IPS DF 19.7 (cell line): ENCODE measurements around the gene TGM4.
"Not testable (repeated sequence)": the region's sequence is repeated elsewhere in the genome, so short reads cannot be mapped to it uniquely, and the experiment has no call there.

ENCODE experiments used
- DNase-seq: peaks from one replicate; pipeline ENCODE4 v3.0.0-alpha.2; 2013; ENCODE audit warnings: low read depth, low spot score

TGM4 gene

DNA sequence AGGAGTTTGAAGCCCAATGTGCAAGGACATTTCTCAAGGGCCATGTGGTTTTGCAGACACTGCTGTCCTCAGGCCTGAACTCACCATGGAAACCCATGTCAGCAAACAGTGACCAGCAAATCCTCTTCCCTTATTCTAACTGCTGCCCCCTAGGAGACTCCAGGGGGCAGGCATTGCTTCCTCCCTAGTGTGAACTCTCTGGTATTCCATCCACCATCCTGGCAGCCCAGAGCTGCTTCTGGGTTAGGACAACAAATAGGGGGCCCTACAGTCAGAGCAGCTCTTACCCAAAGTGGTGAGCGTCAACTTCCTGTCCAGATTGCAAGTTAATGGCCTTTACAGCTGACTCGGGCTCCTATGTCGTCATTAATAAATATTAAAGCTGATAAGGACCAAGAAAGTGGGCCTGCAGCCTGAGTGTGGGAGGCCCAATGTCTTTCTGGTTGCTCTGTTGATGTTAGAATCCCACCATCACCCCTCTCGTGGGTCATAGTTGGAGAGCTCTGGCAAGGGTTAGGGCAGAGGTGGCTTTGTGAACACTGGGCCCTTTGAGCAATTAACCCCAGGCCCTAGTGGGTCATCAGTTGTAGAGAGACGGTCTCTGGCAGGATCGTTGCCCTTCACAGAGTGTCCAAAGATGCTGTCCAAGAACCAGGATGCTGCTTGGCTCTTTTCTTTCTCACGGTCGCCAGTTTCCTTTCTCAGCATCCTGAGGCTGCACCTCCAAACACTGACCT lies 41.5 kb downstream of the TGM4 start:
- no peak for DNase-seq

DNA sequence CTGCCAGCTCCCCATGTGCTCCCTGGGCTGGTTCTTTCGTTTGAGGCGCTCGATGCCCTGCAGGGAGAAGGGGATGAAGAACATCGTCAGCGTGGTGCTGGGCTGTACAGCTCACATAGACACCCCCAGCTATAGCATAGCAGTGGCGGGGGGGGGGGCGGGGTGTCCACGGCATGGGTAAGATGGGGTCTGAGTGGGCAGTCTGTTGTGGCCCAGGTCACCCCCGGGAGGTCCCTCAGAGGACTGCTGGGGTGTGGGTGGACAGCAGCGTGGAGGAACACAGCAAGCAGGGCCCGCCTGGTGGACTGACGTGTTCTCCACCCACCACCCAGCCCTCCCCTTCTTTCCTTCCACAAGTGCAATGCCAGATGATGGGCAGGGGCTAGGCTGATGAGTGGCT lies 43.7 kb downstream of the TGM4 start:
- no peak for DNase-seq

- no peak for DNase-seq
Observed at GRCh38 chr3:44918581-44918980, 44.2 kb downstream of the TGM4 start.

DNA sequence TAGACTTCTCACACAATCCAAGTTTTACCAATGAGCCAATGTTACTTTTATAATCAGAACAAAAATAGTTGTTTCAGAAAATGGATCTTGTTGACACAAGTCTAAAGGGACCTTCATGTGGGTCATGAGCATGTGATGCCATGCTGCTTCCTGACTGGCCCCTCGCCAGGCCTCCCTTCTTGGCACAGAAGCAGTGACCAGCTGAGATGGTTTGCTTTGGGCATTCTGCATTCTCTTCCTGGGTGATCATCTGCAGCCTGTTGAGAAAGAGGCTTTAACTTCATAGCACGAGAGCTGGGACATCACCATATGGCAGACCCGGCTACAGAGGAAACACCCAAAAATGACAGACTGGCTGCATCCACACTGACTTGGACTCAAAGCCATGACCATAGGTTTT lies 45.7 kb downstream of the TGM4 start:
- no peak for DNase-seq

GRCh38 chr3:44923632-44924456 lies 49.4 kb downstream of the TGM4 start:
- DNase-seq, result no peak

DNA sequence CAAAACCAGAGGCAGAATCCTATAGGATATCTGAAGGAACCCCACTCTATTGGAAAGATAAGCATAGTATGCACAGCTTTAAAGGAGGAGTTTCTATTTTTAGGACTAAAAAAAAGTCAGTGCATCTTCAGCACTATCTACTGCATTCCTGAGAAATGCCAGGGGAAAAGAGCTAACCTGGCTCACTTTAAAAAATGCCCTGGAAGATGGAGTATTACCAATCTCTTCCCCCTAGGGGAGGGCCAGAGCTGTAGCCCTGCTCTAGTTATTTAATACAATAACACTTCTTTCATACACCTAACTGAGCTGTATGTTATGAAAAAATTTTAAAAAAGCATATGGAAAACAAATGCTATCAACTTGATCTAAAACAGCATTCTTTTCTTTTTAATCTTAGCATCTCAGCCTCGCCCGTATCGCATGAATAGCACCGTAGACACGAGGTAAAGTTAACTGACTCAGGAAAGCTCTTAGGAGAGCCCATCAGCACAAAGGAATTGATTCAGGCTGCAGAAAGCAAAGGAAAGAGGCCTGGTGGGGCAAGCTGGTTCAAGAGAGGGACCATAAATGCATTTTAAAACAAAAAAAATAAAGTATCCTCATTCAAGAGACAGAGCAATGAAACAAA lies 50.2 kb downstream of the TGM4 start:
- DNase-seq, result no peak

DNA sequence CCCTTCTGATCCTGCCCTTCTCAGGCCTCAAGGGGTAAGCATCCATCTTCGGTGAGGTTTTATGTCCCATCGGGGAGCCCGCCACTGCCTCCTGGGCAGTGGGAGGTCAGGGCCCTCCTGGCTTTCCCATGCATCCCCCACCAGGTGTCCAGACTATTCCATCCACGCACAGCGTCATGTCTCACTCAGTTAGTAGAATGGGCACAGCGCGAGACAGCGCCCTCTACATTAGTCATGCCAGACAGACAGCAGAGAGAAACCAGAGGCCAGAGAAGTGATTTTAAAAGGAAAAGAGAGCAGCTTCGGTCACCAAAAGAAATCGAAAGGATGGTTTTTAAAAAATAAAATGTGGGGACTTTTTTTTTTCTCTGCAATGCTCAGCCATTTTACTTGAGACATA lies 51.8 kb downstream of the TGM4 start:
- DNase-seq, result no peak

- DNase-seq, result no peak
Observed at GRCh38 chr3:44926921-44927320, 52.5 kb downstream of the TGM4 start.

DNA sequence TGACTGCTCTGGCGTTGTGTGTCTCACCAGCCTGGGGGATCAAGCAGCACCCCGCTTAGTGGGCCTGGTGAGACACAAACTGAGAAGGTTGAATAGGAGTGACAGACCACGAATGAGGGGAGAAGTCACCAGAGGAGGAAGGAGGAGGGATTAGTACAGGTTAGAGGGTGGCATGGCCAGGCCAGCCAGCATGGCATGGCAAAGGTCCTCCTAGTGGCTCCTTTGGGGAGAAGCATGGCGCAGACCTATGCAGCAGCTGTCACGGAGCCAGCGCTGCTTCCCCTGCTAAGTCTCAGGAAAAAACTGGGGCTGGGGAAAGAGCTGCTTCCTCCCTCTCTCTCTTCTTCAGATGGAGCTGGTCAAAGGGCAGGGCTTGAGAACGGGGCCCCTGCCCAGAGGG lies 53.0 kb downstream of the TGM4 start:
- DNase-seq, result no peak

DNA sequence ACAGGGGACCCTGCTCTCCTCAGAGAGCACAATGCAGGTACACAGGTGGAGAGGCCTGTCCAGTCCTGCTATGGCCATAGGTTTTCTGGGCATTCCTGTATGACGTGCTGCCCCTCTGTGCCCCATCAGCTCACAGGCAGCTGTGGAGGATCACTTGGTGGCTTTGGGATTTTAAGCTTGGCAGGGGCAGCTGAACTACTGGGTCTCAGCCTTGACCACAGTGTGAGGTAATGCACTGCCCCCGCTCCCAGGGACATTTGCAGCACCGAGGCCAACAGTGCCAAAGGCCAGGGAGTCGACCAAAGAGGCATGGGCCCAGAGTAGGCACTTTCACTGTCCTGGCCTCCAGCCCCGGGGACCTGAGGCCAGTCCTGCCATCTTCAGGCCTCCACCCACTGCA lies 55.4 kb downstream of the TGM4 start:
- no peak for DNase-seq

DNA sequence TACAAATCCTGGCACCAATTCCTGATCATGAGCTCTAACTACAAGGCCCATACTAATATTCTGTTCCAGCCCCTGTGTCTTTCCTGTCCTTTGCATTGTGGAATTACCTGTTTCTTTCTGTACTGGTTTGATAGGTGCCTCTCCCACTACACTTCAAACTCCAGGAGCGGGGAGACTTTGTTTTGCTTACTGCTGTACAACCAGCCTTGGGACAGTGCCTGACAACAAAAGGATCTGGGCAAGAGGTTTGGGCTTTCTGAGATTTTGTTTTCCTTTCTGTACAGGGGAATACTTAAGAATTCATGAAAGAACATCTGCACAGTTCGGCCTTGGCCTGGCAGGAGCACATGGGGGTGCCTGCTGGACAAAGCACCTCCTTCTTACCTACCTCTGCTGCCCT lies 56.5 kb downstream of the TGM4 start:
- DNase-seq, result no peak

DNA sequence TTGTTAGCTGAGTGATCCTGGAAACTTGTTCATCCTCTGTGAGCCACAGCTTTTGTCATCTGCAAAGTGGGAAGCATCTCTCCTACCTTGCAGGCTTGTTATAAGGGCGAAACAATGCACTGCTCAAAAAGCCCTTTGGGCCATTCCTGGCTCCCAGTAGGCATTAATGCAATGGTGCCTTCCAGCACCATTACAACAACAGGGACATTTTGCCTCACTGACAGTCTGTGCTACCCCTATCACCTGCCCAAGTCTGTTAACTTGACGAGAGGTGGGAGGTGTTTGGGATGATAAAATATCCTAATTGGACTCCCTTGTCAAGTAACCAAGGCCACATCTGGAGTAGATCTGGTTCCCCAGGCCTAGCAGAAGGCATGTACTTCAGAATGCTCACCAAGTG lies 57.4 kb downstream of the TGM4 start:
- no peak for DNase-seq

GRCh38 chr3:44932271-44932670 lies 57.9 kb downstream of the TGM4 start:
- no peak for DNase-seq

DNA sequence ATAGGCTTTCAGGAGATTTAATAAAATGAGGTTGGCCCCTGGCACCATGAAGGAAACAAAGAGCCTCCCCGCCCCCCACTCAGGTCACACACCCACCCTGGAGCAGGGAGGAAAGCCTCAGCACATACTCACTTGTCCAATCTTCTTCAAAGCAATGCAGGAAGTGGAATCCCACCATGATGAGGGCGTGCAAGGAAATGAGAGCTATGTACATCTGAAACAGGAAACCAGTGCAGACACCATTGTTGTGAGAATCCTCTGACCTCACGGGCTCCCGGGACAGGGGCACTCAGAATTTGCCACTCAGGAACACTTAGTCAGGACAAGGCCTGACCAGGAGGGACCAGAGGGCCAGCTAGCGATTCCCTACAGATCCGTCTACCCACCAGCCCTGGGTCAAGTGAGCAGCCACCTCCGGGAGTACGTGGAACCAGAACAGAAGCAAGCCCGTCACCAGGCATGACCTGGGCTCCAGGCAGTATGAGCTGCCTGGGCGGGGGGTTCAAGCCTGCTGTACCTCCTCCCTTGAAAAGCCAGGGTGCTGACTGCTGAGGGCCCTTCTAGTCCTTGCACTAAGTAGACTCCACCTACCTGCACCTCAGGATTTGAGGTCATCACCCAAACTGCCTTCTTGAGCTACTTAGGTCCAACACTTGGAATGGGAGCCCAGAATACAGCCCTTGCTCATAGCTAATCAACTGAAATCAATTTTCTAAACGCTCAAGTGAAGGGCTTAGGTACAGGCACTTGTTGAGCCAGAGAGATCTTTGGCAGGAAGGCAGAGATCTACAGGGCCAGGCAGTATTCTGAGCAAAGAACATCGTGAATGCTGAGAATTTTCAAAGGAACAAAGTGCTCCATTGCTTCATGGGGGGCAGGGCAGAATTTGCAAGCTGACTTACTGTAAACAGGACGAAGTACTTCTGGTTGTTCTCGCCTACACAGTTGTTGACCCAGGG lies 58.9 kb downstream of the TGM4 start:
- DNase-seq, result no peak

- no peak for DNase-seq
Observed at GRCh38 chr3:44939581-44940036, 65.2 kb downstream of the TGM4 start.

DNA sequence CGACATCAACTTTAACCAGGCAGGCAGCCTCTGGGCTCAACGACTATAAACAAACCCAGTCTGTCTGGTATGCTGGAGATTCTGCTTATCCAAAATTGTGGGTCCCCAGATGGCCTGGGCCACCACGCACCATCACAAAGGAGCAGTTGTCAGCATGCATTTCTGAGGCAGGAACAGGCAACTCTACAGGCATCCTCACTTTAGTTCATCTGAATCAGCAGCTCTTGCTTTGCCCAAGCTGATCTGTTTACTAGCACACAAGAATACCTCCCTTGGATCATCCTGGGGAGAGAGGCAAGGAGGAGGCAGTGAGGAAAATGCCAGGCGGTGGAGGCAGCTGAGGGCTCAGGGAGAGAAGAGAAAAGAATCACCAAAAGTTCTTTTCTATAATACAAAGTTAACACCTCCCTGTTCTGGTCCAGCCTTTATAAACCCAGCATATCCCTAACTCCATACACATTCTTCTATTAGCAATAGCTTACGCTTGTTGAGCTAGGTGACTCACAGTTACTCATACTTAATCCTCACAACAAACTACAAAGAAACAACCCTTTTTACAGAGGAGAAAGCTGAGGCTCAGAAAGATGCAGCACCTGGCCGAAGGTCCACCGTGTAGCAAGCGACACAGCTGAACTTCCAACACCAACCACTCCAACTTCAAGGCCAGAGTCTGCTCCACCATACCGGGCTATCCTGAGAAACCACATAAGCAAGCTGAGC lies 68.0 kb downstream of the TGM4 start:
- DNase-seq, result no peak

DNA sequence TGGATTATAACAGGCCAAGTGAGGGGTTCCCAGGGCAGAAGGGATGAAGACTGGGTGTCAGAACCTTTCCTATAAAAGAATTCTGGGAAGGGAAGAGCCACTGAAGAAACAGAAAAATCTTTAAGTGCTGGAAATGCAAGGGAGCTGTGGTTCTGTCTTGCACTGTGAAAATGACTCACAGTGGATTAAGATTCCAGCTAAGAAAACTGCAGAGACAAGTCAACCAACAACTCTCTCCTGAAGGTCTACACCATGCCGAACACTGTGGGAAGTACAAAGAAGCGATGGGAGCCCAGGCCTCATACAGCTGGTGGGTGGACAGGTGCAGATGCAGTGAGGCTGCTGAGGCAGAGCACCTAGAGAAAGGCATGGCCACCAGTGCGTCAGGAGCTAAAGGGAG lies 73.8 kb downstream of the TGM4 start:
- no peak for DNase-seq

DNA sequence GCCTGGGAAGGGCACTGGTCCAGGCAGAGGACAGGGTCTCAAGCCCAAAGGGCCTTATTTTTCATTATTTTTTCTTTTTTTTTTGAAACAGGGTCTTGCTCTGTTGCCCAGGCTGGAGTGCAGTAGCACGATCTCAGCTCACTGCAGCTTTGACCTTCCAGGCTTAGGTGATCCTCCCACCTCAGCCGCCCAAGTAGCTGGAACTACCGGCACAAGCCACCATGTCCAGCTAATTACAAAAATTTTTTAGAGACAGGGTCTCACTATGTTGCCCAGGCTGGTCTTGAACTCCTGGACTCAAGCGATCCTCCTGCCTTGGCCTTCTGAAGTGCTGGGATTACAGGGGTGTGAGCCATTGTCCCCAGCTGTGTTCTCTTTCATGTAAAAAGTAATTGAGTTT lies 75.4 kb downstream of the TGM4 start:
- DNase-seq, result not testable (repeated sequence)

GRCh38 chr3:44950275-44950734 lies 75.9 kb downstream of the TGM4 start:
- DNase-seq, result peak; percentile 15

DNA sequence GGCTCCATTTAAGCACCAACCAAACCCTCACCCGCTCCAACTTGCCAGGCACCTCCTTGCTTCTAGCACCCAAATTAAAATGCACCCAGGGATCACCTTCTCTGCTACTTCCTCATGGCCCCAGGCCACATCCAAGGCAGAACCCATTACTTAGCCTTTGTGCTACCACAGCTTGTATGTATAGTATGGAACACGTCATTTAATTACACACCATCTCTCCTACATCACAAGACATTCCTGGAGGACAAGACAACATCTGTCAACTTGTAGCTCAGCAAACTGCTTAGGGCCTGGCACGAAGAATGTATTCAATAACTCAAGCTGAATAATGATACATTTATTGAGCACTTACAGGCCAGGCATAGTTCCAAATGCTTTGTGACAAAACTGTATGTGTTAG lies 78.3 kb downstream of the TGM4 start:
- no peak for DNase-seq

DNA sequence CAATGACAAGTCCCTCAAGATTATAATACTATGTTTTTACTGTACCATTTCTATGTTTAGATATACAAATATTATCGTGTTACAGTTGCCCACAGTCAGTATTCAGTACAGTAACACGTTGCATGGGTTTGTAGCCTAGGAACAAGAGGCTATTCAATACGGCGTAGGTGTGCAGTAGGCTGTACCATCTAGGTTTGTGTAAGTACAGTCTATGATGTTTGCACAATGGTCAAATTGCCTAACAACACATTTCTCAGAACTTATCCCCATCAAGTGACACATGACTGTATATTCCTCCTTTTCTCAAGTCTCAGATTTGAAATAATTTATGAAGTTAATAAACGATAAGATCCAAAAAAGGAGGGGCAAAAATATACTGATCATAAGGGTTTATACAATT lies 79.9 kb downstream of the TGM4 start:
- no peak for DNase-seq
